Body of pancreas (tissue), 4 donors: Measurements from ENCODE around the gene MERTK.

Source experiments
- POLR2A ChIP-seq, 3 donors: fragments of 450-650 bp; IDR thresholded peaks; one replicate each; pipeline ENCODE4 v1.6.1; 2016; ENCODE audit warnings: antibody characterized with exemption in 3 of 3, mild to moderate bottlenecking in 2 of 3
- TF ChIP-seq, protein P1 (sequence below), 7 experiments: fragments of 450-650 bp in 4 of 7; fragments of 200-600 bp in 3 of 7; sonication (generic) in 3 of 7; IDR thresholded peaks; one replicate each; pipeline ENCODE4 v1.5.1; 2016 to 2019; ENCODE audit warnings: antibody characterized with exemption in 7 of 7

DNA sequence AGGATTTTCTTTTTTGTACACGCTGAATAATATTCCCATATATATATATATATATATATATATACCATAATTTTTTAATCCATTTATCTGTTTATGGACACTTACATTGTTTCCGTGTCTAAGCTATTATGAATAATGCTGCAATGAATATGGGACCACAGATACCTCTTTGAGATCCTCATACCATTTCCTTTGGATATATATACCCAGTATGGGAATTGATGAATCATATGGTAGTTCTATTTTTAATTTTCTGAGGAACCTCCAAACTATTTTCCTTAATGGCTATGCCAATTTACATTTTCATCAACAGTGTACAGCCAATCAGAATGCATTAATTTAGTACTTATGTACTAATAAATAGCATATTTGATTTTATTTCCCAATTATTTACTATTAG, 53.1 kb downstream of the MERTK start:
- TF ChIP-seq POLR2A (IDR thresholded peaks at IDR 0.05): no peak
- TF ChIP-seq, protein P1, sequence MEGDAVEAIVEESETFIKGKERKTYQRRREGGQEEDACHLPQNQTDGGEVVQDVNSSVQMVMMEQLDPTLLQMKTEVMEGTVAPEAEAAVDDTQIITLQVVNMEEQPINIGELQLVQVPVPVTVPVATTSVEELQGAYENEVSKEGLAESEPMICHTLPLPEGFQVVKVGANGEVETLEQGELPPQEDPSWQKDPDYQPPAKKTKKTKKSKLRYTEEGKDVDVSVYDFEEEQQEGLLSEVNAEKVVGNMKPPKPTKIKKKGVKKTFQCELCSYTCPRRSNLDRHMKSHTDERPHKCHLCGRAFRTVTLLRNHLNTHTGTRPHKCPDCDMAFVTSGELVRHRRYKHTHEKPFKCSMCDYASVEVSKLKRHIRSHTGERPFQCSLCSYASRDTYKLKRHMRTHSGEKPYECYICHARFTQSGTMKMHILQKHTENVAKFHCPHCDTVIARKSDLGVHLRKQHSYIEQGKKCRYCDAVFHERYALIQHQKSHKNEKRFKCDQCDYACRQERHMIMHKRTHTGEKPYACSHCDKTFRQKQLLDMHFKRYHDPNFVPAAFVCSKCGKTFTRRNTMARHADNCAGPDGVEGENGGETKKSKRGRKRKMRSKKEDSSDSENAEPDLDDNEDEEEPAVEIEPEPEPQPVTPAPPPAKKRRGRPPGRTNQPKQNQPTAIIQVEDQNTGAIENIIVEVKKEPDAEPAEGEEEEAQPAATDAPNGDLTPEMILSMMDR (IDR thresholded peaks at IDR 0.05): no peak
